Stimulated activated CD8-positive, alpha-beta memory T cell treated with anti-CD3 and anti-CD28 coated beads, Interleukin-7, amount 100 ng/mL, for 48 hours (primary cell): ENCODE results near the gene DLK2.
"Not testable (repeated sequence)": the region's sequence is repeated elsewhere in the genome, so short reads cannot be mapped to it uniquely, and the experiment has no call there.

Experiments used
- DNase-seq, 2 donors: peaks; one replicate each; pipeline ENCODE4 v3.0.0-alpha.2; 2020; ENCODE audit warnings: low read depth in 1 of 2; ENCODE audit errors: extremely low read depth in 1 of 2

DLK2 gene

GRCh38 chr6:43488667-43489276 is 33.4 kb upstream of the DLK2 start:
- DNase-seq, result no peak

- no peak for DNase-seq
Observed at GRCh38 chr6:43481591-43482236, 26.4 kb upstream of the DLK2 start.

- DNase-seq, result no peak
Observed at GRCh38 chr6:43481075-43481474, 25.7 kb upstream of the DLK2 start.

- no peak for DNase-seq
Observed at GRCh38 chr6:43478008-43478372, 22.6 kb upstream of the DLK2 start.

GRCh38 chr6:43477235-43478007 is 22.1 kb upstream of the DLK2 start, which contains the start of gene TJAP1:
TSS of gene TJAP1 (plus strand) at chr6:43477570. CDS start at chr6:43499002, 21,432 bp downstream.
- peak; percentile 92 to 96 for DNase-seq

- no peak for DNase-seq
Observed at GRCh38 chr6:43476746-43477145, 21.4 kb upstream of the DLK2 start.

- no peak for DNase-seq
Observed at GRCh38 chr6:43475516-43475915, 20.2 kb upstream of the DLK2 start.

- DNase-seq, result no peak
Observed at GRCh38 chr6:43472515-43472914, 17.2 kb upstream of the DLK2 start.

- no peak for DNase-seq
Observed at GRCh38 chr6:43471399-43471798, 16.1 kb upstream of the DLK2 start.

- DNase-seq, result no peak
Observed at GRCh38 chr6:43469947-43470346, 14.6 kb upstream of the DLK2 start.

GRCh38 chr6:43468748-43469681 is 13.7 kb upstream of the DLK2 start:
- no peak for DNase-seq

GRCh38 chr6:43468240-43468639 is 12.9 kb upstream of the DLK2 start:
- DNase-seq, result no peak

GRCh38 chr6:43467752-43468151 is 12.4 kb upstream of the DLK2 start:
- no peak for DNase-seq

GRCh38 chr6:43467265-43467664 is 11.9 kb upstream of the DLK2 start:
- not testable (repeated sequence) for DNase-seq

- no peak for DNase-seq
Observed at GRCh38 chr6:43465948-43466347, 10.6 kb upstream of the DLK2 start.

GRCh38 chr6:43464337-43464736 is 9.0 kb upstream of the DLK2 start:
- no peak for DNase-seq

- no peak for DNase-seq
Observed at GRCh38 chr6:43461936-43462335, 6.6 kb upstream of the DLK2 start.

- no peak for DNase-seq
Observed at GRCh38 chr6:43460032-43460431, 4.7 kb upstream of the DLK2 start.

- no peak for DNase-seq
Observed at GRCh38 chr6:43459535-43459934, 4.2 kb upstream of the DLK2 start.

GRCh38 chr6:43458154-43458553 is 2.8 kb upstream of the DLK2 start:
- DNase-seq, result not testable (repeated sequence)

- DNase-seq, result no peak
Observed at GRCh38 chr6:43457643-43458042, 2.3 kb upstream of the DLK2 start.
